Measurements from ENCODE around the gene SKI.

SKI gene

DNA sequence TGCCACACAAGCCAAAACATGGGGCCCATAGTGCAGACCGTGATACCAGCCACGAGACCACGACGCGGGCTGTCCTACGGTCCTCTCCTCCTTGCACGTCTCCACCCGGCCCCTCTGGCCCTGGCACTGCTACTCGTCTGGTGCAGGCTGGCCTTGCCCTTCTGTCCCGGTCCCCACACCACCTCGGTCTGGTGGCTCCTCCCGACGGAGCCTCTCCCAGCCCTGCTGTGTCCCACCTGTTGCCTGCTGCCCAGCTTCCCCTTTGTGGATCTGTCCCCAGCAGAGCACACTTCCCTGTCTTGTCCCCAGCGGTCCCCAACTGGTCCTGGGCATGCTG lies 112.8 kb downstream of the SKI start:
- no peak for DNase-seq (ENCODE audit: low read depth)
- TF ChIP-seq, protein P1, sequence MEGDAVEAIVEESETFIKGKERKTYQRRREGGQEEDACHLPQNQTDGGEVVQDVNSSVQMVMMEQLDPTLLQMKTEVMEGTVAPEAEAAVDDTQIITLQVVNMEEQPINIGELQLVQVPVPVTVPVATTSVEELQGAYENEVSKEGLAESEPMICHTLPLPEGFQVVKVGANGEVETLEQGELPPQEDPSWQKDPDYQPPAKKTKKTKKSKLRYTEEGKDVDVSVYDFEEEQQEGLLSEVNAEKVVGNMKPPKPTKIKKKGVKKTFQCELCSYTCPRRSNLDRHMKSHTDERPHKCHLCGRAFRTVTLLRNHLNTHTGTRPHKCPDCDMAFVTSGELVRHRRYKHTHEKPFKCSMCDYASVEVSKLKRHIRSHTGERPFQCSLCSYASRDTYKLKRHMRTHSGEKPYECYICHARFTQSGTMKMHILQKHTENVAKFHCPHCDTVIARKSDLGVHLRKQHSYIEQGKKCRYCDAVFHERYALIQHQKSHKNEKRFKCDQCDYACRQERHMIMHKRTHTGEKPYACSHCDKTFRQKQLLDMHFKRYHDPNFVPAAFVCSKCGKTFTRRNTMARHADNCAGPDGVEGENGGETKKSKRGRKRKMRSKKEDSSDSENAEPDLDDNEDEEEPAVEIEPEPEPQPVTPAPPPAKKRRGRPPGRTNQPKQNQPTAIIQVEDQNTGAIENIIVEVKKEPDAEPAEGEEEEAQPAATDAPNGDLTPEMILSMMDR (conservative IDR thresholded peaks at IDR 0.05; ENCODE audit: low read length), result no peak
- H3K4me3 ChIP-seq (ENCODE audit: low read length), result no peak overlapping the region

DNA sequence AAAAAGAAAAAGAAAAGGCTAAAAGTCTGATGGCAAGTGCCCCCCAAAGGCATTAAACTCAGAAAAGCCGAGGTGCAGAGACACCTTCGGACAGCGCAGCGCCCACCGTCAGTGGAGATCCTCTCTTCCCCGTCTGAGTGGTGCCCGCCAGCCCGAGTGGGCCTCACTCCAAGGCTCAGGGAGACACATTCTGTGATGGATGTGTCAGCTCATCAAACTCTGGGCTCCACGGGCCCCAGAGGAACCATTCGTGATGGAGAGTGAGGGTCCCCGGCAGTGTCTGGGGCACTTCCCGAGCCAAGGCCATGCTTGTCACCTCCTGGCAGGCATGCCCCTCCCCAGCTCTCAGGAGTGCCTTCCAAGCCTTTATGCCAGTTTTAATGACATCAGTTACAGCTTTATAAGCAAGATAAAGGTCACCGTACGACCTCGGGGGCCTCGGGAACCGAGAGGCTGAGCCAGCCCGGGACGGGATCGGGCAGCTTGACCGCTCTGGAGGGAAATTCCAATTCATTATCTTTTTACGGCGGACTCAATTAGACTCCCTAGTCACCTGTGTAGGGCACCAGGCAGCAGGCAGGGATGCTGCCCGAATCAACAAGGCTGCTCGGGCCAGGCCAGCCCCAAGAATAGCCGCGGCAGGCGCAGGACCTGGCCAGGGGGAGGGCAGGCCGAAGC lies 113.7 kb downstream of the SKI start:
- TF ChIP-seq, protein P1 (conservative IDR thresholded peaks at IDR 0.05; ENCODE audit: low read length), result no peak
- DNase-seq (ENCODE audit: low read depth), result no peak
- H3K4me3 ChIP-seq (ENCODE audit: low read length), result no peak overlapping the region

DNA sequence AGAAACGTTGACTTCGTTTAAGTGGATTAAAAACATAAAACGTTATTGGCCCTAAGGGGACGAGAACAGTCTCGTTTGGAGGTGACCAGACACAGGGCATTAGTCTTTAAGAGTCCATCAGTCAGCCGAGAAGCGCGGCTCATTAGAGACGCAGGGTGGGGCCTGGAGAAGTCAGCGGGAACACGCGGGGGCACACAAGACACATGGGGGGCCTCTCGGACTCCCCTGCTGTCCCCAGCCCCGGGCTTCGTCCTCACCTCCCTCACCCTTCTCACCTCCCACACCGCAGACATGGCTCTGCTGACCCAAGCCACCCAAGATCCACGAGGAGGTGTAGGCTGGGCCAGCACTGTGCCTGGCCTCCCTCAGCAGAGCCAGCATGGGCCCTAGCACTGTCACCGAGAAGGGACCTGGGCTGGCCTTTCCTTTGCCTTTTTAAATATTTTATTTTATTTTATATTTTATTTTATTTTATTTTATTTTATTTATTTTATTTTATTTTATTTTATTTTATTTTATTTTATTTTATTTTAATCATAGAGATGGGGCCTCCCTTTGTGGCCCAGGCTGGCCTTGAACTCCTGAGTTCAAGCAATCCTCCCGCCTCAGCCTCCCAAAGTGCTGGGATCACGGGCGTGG lies 114.4 kb downstream of the SKI start:
- no peak overlapping the region for H3K4me3 ChIP-seq (ENCODE audit: low read length)
- TF ChIP-seq, protein P1 (conservative IDR thresholded peaks at IDR 0.05; ENCODE audit: low read length), result no peak
- no peak for DNase-seq (ENCODE audit: low read depth)

DNA sequence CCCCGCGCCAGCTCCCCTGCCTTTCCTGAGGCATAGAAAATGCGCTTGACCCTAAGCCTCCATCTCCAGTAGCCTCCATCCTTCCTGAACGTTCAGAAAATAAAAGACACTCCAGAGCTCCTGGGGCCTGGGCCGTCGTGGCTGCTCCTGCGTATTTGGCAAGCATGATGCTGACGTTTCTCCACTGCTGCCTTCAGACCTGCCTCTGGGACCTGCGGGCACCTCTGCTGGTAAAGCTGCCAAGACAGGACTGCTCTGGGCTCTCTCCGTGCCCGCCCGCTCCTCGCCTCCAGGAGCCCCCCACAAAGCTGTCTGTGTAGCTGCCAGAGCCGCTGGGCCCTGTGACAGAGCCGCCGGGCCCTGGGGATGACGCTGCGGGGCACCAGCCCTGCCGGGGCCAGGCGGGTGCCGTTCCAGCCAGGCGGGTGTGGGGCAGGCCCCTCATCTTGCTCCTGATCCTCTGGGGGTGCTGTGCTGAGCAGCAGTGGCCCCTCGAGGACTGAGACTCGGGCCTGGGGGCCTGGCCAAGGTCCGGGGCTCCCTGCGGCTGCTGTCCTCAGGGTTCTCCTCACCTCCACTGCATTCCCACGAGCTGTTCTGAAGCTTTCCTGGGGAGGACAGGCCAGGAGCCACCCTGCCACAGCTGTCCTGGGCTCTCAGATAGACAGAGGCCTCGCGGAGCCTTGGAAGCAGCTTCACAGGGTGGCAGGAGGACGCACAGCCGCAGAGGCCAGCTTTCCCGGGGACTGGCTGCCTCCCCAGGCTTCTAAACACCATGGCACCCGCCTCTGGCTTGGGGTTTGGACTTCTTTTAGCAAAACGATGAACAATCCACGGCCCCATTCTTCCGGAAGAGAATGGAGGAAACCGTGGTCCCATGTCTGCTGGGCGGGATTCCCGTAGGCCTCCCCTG lies 115.2 kb downstream of the SKI start:
- H3K4me3 ChIP-seq (ENCODE audit: low read length), result no peak overlapping the region
- TF ChIP-seq, protein P1 (conservative IDR thresholded peaks at IDR 0.05; ENCODE audit: low read length), result no peak
- DNase-seq (ENCODE audit: low read depth), result no peak

DNA sequence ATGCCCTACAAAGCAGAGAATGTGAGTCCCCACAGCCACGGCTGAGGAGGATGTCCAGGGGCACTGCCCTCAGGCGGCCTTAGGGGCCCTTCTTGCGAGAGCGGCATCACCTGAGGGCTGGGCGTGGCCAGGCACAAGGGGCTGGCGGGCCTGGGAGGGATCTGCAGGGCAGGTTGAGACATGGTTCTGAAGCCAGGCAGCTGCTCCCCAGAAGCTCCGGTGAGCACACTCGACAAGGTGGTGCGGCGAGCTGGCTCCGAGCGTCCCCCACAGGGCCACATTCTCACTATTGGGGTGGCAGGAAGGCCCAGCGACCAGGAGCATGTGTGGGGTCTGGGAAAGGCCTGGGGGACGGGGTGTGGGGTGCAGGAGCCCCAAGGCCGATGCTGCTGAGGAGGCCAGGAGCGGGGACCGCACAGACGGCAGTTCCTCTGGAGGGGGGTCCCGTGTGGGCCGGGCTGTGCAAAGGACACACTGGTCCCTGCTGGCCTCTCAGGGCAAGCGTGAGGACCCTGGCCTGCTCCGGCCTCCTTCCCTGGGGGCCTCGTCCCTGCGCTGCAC lies 116.1 kb downstream of the SKI start:
- H3K4me3 ChIP-seq (ENCODE audit: low read length), result no peak overlapping the region
- TF ChIP-seq, protein P1 (conservative IDR thresholded peaks at IDR 0.05; ENCODE audit: low read length), result no peak
- no peak for DNase-seq (ENCODE audit: low read depth)

DNA sequence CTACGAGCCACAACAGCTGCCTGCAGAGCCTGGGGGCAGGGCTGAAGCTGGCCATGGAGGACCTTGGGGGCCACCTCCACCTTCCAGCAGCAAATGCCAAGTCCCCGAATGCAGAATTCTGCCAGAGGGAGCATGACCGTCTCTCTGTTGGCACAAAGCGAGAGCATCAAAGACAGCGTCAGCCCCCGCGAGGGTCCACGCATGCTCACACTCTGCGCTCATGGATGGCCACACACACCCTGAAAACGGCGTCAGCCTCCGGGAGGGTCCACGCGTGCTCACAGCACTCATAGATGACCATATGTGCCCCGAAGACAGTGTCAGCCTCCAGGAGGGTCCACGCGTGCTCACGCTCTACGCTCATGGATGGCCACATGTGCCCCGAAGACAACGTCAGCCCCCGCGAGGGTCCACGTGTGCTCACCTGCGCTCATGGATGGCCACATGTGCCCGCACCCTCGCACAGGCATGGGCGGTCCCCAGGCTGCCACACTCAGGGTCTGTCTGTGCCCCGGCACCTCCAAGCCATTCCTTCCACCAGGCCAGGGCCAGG lies 116.7 kb downstream of the SKI start:
- no peak overlapping the region for H3K4me3 ChIP-seq (ENCODE audit: low read length)
- TF ChIP-seq, protein P1 (conservative IDR thresholded peaks at IDR 0.05; ENCODE audit: low read length), result no peak
- DNase-seq (ENCODE audit: low read depth), result no peak

Measured in AG10803 (cell line).